Loucy (cell line): Measurements from ENCODE around the gene TASOR2.
A peak's percentile ranks its signal among the peaks of the same experiment; 100 is the strongest.

Experiments used
- H2AFZ ChIP-seq: fragments of 200-600 bp; sonication (generic); 2 replicates; pipeline ENCODE4 v1.6.0; 2016; ENCODE audit warnings: antibody characterized with exemption, mild to moderate bottlenecking, low read length, moderate library complexity
- H3F3A ChIP-seq: fragments of 200-600 bp; 2 replicates; pipeline ENCODE4 v1.6.0; 2016; ENCODE audit warnings: antibody characterized with exemption, low read depth, mild to moderate bottlenecking
- H3K27me3 ChIP-seq: fragments of 200-600 bp; sonication (generic); 2 replicates; pipeline ENCODE4 v1.6.1; 2014; ENCODE audit warnings: low read length, mild to moderate bottlenecking; ENCODE audit not compliant: insufficient read depth, poor library complexity, severe bottlenecking
- H3K36me3 ChIP-seq: fragments of 200-600 bp; sonication (generic); 2 replicates; pipeline ENCODE4 v1.6.1; 2016; ENCODE audit warnings: low read length; ENCODE audit not compliant: insufficient read depth
- H3K4me1 ChIP-seq: fragments of 200-600 bp; sonication (generic); 2 replicates; pipeline ENCODE4 v1.5.1; 2014; ENCODE audit warnings: low read length, mild to moderate bottlenecking; ENCODE audit not compliant: insufficient read depth, poor library complexity, severe bottlenecking
- H3K4me2 ChIP-seq: fragments of 200-600 bp; sonication (generic); 2 replicates; pipeline ENCODE4 v1.6.0; 2014; ENCODE audit warnings: antibody characterized with exemption, low read length, low read depth, mild to moderate bottlenecking; ENCODE audit not compliant: poor library complexity, severe bottlenecking
- H3K4me3 ChIP-seq: fragments of 200-600 bp; sonication (generic); 2 replicates; pipeline ENCODE4 v1.5.1; 2014; ENCODE audit warnings: low read length, mild to moderate bottlenecking, mixed read lengths; ENCODE audit not compliant: poor library complexity, severe bottlenecking
- H3K79me2 ChIP-seq: fragments of 200-600 bp; sonication (generic); 2 replicates; pipeline ENCODE4 v1.6.1; 2014; ENCODE audit warnings: low read length; ENCODE audit not compliant: insufficient read depth
- H3K9ac ChIP-seq: fragments of 200-600 bp; sonication (generic); 2 replicates; pipeline ENCODE4 v1.6.0; 2014; ENCODE audit warnings: mild to moderate bottlenecking, low read depth, low read length, moderate library complexity; ENCODE audit not compliant: poor library complexity, severe bottlenecking
- H3K9me2 ChIP-seq: fragments of 200-600 bp; sonication (generic); replicated peaks from 2 replicates; pipeline ENCODE4 v1.6.1; 2016; ENCODE audit warnings: low read depth, low read length, mixed read lengths
- H3K9me3 ChIP-seq: fragments of 200-600 bp; sonication (generic); 2 replicates; pipeline ENCODE4 v1.6.1; 2014; ENCODE audit warnings: mild to moderate bottlenecking, antibody characterized with exemption, low read length, low read depth; ENCODE audit not compliant: insufficient read depth
- H4K20me1 ChIP-seq: fragments of 200-600 bp; sonication (generic); 2 replicates; pipeline ENCODE4 v1.6.0; 2014; ENCODE audit warnings: antibody characterized with exemption, low read length, mild to moderate bottlenecking; ENCODE audit not compliant: insufficient read depth, poor library complexity, severe bottlenecking
- CTCF ChIP-seq: fragments of 200-600 bp; sonication (generic); conservative IDR thresholded peaks from 2 replicates; pipeline ENCODE4 v1.5.1; 2014; ENCODE audit warnings: mild to moderate bottlenecking, antibody characterized with exemption, low read length
- EZH2phosphoT487 ChIP-seq: fragments of 200-600 bp; IDR thresholded peaks from 2 replicates; pipeline ENCODE4 v1.6.1; 2018; ENCODE audit warnings: antibody characterized with exemption, mild to moderate bottlenecking, moderate library complexity, borderline replicate concordance

TASOR2 gene

GRCh38 chr10:5694573-5694972 lies 9.9 kb downstream of the TASOR2 start:
- Histone ChIP-seq H3K4me1 (peaks cover 86% of the 10 kb centered on the region), H2AFZ (no peak overlapping the region), H4K20me1 (peaks cover 80% of the 10 kb centered on the region), H3K9ac (peak overlapping the region; percentile 86), H3K4me2 (peak overlapping the region; percentile 97), H3K9me3 (no peaks in the 10 kb centered on the region), H3K9me2 (no peaks in the 10 kb centered on the region), H3K79me2 (peaks cover 99% of the 10 kb centered on the region), H3K4me3 (peak overlapping the region; percentile 79), H3F3A (no peaks in the 10 kb centered on the region), H3K27me3 (no peaks in the 10 kb centered on the region), H3K36me3 (no peaks in the 10 kb centered on the region)
- TF ChIP-seq EZH2phosphoT487: no peak
- TF ChIP-seq CTCF: no peak

- Histone ChIP-seq H3K4me2 (peak overlapping the region; percentile 40), H3K4me1 (peaks cover 79% of the 10 kb centered on the region), H3K9me2 (no peaks in the 10 kb centered on the region), H4K20me1 (peaks cover 67% of the 10 kb centered on the region), H3K9ac (no peak overlapping the region), H3K9me3 (no peaks in the 10 kb centered on the region), H2AFZ (no peak overlapping the region), H3K36me3 (no peaks in the 10 kb centered on the region), H3K4me3 (peak overlapping the region; percentile 3), H3K79me2 (peaks cover 100% of the 10 kb centered on the region), H3K27me3 (no peaks in the 10 kb centered on the region), H3F3A (0 out of 2 replicates have a peak, but pooled peaks cover 6% of the 10 kb centered on the region)
- TF ChIP-seq EZH2phosphoT487: no peak
- no peak for TF ChIP-seq CTCF
Observed at GRCh38 chr10:5697342-5697741, 12.7 kb downstream of the TASOR2 start.

DNA sequence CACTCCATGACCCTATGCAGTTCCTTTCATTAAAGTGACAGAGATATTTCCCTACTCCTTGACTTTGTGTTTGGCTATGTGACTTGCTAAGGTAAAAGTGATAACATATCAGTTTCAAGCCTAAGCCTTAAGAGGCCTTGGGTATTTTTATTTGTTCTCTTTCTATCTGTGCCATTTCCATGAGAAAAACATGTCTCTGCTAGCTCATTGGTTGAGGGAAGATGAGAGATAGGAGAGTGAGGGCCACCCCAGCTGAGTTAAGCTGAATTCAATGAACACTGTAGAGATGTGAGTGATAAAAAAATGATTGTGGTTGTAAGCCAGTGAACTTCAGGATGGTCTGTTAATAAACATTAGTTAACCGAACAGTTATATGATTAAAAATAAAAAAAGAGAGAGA lies 13.4 kb downstream of the TASOR2 start:
- TF ChIP-seq EZH2phosphoT487: no peak
- no peak for TF ChIP-seq CTCF
- H3K9ac ChIP-seq: no peak overlapping the region
- H3K9me2 ChIP-seq: no peaks in the 10 kb centered on the region
- H3K4me1 ChIP-seq: peaks cover 74% of the 10 kb centered on the region
- peaks cover 100% of the 10 kb centered on the region for H3K79me2 ChIP-seq
- peak overlapping the region; percentile 40 for H3K4me2 ChIP-seq
- H3K27me3 ChIP-seq: no peaks in the 10 kb centered on the region
- 0 out of 2 replicates have a peak, but pooled peaks cover 6% of the 10 kb centered on the region for H3F3A ChIP-seq
- H3K4me3 ChIP-seq: peak overlapping the region; percentile 3
- no peaks in the 10 kb centered on the region for H3K36me3 ChIP-seq
- no peaks in the 10 kb centered on the region for H3K9me3 ChIP-seq
- H2AFZ ChIP-seq: no peak overlapping the region
- peaks cover 66% of the 10 kb centered on the region for H4K20me1 ChIP-seq
